GM10847 (cell line): ENCODE results near the gene L3MBTL1.

Experiments used
- POLR2A ChIP-seq: IDR thresholded peaks from 2 replicates; pipeline ENCODE4 v1.6.1; 2011; ENCODE audit not compliant: insufficient read length; ENCODE audit errors: extremely low read depth

The L3MBTL1 gene

DNA sequence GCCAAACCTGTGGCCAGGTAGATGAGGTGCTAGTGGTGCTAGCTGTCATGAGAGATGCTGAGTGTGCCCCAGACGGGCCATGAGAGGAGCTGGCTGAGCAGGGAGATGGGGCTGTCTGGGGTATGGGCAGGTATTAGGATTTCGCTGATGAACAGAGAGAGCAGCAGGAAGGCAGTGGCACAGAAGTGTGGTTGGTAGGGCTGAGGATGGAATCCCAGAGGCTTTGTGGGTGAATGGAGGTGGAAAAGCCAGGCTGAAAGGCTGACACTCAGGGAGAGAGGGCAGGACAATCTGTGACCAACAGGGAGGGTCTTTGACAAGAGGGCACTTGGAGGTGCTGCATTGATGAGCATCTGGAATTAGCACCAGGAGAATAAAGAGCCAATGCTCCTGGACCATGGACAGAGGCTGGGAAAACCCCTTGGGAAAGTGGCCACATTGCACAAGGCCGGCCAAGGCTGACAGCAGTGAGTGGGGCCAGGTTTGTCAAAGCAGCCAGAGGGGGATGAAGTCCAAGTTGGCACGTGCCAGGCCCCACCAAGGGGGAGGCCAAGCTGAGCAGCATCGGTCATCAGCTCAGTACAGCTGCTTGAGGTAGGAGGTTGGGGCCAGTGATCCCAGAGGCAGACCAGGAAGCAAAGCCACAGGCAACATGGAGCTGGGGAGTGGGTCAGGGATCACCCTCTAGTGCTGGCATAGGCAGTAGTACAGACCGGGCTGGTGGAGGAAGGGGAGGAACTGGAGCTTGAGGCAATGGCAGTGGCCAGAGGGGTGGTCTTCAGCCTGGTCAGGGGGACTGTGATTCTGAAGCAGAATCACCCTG, 31.6 kb downstream of the L3MBTL1 start:
- no peak for TF ChIP-seq POLR2A

DNA sequence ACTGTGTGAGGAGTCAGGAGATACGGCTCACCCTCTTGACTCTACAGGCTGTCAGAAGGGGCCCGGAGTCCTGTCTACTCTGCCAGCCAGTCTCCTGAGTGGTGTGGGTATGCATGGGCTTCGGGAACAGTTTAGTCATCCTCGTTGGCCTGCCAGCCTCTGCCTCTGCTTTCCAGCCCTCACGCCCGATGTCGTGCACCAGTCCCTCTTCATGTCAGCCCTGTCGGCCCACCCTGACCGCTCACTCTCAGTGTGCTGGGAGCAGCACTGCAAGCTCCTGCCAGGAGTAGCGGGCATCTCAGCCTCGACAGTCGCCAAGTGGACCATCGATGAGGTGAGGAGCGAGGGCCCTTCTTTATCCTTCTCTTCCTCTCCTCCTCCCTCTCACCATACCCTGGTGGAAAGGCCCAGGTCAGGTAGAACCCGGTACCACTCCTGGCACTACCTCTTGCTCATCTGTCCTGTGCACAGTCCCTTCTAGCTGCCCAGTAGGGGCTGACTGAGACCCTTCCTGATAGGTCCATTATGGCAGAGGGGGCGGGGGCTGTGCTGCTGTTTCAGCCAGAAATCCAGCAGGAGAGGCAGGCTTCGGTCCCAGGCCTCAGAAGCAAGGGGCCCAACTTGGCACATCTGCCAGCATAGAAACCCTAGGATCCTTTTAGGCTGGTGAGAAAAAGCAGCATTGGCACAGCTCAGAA, 32.6 kb downstream of the L3MBTL1 start:
- TF ChIP-seq POLR2A: no peak

DNA sequence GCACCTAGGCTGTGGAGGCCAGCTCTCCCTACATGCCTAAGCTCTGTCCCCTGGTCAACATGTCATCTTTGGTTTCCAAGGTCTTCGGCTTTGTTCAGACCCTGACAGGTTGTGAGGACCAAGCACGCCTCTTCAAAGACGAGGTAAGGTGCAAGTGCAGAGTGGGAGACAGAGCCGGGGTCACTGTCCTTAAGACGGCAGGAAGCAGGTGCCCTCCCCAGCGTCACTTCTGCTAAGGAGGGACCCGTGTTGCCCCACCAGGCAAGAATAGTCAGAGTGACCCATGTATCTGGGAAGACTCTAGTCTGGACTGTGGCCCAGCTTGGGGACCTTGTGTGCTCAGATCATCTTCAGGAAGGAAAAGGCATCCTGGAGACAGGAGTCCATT, 33.2 kb downstream of the L3MBTL1 start:
- TF ChIP-seq POLR2A: no peak

DNA sequence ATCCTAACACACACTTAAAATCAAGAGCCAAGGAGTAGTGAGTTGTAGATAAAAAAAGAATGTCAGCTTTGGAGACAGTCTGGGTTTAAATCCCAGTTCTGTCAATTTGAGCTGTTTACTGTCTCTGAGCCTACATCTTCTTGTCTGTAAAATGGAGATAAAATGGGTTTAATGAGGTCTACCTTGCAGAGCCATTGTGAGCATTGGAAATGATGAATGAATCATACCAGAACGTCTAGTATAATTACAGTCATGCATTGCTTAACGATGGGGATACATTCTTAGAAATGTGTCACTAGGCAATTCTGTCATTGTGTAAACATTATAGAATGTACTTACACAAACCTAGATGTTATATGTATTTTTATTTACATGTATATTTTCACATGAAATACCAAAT, 33.7 kb downstream of the L3MBTL1 start:
- no peak for TF ChIP-seq POLR2A

DNA sequence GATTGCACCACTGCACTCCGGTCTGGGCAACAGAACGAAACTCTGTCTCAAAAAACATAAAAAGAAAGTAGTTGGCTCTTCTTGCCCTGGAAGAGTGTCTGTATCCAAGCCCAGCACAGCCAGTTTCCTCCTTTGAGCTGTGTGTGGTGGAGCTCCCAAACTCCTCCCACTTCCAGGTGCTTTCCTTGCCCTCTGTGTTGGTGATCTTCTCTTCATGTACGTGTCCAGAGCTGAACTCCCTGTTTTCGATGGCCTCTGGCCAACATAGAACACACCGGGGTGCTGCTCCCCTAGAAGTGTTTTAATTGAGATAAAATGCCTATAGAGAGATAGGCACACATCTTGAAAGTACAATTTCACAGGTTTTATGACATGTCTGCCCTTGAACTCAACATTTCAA, 34.7 kb downstream of the L3MBTL1 start:
- TF ChIP-seq POLR2A: no peak

DNA sequence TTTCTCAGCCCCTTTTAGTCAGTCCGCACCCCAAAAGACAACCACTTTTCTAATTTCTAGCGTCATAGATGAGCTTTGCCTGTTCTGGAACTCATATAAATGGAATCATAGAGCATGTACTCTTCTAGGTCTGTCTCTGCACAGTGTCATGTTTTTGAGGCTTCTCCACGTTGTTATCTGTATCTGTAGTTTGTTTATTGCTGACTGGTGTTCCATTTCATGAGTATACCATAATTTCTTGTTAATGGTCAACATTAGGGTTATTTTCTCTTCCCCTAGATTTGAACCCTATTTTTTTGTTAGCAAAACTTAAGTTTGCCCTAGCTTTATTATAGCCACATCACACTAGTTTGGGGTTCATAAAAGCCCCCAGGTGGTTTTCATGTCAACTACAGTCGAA, 35.2 kb downstream of the L3MBTL1 start:
- TF ChIP-seq POLR2A: no peak

DNA sequence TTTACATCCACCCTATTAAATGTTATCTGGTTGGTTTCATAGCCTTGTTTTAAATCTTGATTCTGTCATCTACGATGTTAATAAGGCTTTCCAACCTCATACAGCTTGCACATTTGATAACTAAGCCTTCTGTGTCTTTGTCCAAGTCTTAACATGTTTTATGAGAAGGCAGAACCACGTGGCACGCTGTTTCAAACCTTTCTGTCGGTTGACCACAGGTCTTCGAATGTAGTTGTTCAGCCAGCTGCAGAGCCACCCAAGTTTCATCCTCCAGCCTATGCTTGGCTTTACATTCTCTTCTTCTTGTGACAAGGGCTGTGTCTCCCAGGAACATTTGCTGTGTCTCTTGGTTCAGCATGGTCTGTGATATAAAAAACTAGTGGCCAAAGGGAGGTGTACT, 35.6 kb downstream of the L3MBTL1 start:
- no peak for TF ChIP-seq POLR2A

DNA sequence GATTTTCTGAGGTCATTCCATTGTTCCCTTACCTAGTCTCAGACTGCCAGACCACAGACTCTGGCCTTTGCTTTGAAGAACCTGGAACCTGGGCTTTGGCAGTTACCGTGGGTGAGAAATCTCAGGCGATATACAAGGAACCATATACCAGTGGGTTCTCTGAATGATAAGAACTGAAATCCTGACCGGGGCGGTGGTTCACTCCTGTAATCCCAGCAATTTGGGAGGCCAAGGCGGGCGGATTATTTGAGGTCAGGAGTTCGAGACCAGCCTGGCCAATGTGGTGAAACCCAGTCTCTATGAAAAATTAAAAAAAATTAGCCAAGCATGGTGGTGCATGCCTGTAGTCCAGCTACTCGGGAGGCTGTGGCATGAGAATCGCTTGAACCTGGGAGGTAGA, 37.0 kb downstream of the L3MBTL1 start:
- TF ChIP-seq POLR2A: no peak

DNA sequence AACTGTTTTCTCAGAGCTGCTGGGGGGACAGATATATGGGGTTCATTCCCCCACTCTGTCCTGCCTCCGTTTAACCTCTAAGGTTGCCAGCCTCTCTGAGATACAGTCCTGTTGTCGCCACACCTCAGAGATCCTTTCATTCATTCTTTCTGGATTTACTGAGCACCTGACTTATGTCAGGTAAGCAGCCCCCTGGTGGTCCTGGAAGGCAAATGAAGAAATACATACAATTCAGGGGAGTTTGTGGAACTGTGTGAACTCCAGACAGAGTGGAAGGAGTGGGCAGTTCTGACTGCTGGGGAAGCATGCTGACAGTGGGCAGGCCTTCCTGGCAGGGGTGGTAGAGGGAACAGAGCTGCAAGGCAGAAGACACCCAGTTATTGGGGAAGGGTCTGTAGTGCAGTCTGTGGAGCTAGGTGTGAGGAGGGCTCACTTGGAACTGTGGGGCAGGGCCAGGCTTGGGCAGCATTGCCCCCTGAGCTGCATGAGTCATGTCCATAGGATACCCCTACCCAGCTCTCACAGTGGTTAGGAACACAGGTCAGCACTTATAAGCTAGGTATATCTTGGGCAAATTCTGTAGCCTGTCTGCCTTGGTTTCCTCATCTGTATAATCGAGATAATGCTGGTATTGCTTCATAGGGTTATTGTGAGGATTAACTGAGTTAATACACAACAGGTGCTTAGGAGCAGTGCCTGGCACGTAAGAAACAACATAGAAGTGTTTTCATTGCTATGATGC, 38.5 kb downstream of the L3MBTL1 start:
- no peak for TF ChIP-seq POLR2A

DNA sequence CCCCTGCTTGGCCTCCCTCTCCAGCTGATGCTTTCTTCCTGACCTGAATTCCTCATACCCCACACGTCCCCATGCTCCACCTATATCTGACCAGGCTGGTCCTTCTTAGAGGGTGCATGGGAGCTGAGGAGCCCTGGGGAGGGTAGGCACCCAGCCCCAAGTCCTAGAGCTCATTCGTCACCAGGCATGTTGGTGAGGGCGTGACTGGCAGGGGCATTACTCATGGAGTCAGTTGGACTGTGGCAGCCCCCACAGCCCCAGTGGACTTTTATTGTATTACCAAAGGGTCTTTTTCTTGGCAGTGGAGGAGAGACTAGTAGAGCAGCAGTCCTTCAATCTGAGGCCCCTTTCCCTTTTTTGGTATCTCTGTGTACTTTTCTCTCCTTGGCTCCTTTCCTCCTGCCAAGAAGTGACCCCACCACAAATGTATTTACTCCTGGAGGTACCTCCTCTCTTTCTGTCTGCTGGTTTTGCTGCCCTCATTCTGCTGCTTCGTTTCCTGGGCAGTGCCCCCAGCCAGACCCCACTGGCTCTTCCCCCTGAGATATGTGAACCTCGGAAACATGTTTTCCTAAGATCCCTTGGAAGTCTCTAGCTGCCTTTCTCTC, 40.9 kb downstream of the L3MBTL1 start:
- TF ChIP-seq POLR2A: no peak

DNA sequence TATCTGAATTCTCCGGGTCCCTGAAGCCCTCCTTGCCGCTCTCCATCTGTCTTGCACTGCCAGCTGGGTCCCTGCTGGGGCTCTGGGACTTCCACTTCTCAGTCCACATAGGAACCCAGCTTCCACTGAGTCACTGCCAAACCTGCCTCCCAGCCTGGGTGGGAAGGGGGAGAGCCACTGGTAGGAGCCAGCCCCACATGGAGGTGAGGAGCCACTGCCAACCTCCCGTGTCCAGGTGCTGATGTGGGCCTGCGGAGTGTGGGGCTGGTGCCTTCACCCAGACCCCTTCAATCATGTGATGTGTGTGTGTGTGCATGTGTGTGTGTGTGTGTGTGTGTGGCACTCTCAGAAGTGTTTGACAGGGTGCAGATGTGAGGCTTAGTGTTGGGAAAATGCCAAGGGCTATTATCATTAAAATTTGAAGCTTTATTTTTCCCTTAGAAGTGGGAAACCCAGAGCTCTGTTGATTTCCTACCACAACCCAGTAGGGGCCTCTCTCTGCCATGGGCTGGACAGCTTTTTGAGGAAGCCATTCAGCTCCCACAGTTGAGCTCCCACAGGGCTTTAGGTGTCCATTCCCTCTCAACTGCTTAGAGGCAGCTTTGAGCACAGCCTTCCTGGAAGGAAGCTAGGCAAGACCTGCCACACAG, 42.0 kb downstream of the L3MBTL1 start:
- TF ChIP-seq POLR2A: no peak

DNA sequence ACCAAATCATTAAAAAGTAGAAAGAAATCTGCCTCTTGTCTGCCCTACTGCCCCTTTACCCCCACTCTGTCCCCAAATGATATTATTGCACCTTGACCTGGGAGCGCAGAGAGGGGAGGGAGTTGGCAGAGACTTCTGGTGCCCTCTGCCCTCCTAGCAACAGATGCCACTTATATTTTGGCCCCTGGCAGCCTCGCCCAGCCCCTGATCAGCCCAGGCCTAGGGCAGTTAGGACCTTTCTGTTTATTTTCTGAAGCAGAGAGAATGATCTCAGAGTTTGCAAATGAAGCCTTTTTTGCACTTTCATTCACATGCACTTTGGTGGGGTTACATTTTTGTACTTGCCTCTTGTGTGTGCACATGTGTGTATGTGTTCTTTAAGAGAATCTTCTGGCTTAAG, 43.0 kb downstream of the L3MBTL1 start:
- no peak for TF ChIP-seq POLR2A

DNA sequence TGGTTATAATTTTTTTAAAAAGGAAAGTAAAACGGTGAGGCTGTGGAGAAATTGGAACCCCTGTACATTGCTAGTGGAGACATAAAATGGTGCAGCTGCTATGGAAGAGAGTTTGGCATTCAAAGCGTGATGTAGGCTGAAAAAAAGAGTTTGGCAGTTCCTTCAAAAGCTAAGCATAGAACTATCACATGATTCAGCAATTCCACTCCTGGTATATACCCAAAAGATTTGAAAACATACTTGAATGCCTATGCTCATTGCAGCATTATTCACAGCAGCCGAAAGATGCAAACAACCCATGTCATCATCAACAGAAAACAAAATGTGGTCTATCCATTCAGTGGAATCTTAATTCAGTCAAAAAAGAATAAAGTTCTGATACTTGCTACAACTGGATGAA, 46.9 kb downstream of the L3MBTL1 start:
- no peak for TF ChIP-seq POLR2A

DNA sequence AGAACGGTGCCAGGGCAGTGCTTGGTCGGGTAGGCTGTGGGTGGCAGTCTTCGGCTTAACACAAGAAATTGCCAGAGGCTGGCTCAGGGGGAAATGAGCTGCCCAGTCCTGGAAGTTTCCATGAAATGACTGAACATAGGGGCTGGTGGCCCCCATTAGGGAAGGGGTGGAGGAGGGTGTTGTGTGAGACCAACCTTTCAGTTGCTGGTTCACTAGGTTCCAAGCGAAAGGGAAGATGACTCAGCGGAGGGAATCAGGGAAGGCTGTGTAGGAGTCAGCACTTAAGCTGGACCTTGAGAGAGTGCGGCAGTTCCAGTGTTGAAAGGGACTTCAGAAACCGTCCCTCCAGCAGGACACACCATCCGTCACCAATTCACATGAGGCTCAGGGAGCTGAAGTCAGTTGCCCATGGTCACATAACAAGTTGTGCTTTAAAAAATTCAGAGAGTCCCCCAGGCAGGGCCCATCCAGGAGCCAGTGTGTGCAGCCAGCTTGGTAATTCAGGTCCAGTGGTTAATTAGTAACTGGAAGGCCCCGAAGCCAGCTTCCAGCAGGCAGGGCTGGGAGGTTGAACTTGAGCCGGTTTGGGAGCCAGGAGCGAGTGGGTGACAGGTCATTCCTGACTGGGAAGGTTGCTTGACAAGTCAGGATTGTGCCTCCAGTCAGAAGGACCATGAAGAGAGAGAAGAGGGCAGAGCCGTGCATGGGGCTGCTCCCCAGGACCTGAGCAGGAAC, 51.1 kb downstream of the L3MBTL1 start, which contains the start of gene SGK2:
SGK2 (plus strand) TSS at position 616 of the 735 bp plus-strand sequence. CDS start 7,469 bp downstream, outside the sequence.
- no peak for TF ChIP-seq POLR2A

DNA sequence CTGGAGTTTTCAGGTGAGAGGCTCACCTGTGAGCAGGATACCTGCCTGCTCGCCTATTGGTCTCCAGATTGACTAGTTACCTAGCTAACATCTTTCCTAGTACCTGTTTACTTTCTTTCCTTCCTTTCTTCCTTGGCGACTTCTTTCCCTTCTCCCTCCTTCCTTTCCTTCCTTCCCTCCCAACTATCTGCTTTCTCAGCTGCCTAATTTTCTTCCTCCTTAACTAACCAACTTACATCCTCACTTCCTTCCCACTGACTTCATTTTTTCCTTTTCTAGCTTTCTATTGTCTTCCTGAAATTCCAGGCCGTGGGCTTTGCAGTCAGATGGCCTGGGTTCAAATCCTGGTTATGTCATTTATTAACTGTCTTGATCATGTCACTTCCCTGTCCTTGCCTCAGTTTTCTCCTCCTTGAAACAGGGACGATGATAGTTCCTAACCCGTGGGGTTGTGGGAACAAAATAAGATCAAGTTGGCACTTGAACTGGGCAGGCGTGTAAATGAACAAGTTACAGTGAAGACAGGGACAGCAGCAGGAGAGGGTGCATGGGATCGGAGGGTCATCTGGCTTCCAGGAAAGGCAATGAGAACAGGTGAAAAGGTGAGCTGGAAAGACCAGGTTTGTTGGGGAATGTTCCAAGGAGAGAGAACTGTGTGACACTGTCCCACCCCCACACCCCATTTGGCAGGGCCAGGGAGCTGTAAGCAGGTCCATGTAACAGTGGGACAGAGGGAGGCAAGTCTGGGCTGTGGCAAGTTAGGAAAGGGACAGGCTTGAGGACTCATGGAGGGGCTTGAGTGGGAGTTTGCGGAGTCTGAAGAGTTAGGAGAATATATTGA, 51.9 kb downstream of the L3MBTL1 start:
- TF ChIP-seq POLR2A: no peak
